Measurements from ENCODE around the gene TFEB.

- peak; percentile 79 for TF ChIP-seq CTCF (IDR thresholded peaks at IDR 0.05)
- TF ChIP-seq EZH2phosphoT487 (IDR thresholded peaks at IDR 0.05), result no peak
Observed at GRCh38 chr6:41735427-41736185, at the start of gene TFEB.
